Measurements from ENCODE around the gene HHAT.

HHAT gene

DNA sequence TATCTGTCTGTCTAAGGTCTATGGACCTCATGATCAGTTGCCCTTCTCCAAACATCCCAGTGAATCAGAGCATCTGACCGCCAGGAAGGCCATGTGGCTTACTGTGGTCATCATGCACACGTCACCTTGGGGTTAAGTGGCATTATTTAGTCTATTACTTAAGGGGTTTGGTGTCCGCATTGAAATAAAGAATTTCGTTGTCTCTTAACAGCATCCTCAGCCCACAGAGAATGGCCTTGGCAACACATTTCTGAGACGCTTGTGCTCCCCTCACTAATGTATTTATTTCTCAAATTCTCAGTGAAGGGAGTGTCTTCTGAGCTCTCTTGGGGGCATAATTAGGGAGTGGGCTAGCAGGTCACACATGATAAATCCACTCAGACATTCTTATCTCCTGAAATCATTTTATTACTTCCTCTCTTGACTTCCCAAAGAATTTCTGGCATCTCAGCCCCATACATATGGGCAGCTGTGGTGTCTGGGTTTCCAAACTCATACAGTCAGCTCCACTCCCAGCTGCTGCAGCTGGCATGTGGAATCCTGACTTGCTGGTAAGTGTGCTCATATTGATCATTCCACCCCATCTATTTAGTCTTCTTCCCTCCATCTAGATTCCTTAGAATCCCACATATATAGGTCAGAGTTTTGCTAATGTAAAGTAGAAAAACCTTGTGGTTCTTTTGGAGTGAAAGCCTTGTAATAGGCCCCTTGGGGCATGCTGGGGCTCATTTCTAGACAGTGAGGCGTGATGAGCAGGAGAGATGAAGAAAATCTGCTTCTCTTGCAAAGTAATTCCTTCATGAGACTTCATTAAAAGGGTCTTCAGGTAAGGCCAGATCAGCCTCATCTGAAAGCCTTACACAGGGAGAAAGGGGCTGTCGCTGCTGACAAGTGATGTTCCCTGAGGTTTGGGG lies 110.5 kb downstream of the HHAT start:
- no peaks in the 10 kb centered on the region for H3K79me2 ChIP-seq (ENCODE audit: insufficient read depth, low read length)
- TF ChIP-seq EZH2phosphoT487 (IDR thresholded peaks at IDR 0.05; ENCODE audit: borderline replicate concordance) = no peak
- TF ChIP-seq, protein P1, sequence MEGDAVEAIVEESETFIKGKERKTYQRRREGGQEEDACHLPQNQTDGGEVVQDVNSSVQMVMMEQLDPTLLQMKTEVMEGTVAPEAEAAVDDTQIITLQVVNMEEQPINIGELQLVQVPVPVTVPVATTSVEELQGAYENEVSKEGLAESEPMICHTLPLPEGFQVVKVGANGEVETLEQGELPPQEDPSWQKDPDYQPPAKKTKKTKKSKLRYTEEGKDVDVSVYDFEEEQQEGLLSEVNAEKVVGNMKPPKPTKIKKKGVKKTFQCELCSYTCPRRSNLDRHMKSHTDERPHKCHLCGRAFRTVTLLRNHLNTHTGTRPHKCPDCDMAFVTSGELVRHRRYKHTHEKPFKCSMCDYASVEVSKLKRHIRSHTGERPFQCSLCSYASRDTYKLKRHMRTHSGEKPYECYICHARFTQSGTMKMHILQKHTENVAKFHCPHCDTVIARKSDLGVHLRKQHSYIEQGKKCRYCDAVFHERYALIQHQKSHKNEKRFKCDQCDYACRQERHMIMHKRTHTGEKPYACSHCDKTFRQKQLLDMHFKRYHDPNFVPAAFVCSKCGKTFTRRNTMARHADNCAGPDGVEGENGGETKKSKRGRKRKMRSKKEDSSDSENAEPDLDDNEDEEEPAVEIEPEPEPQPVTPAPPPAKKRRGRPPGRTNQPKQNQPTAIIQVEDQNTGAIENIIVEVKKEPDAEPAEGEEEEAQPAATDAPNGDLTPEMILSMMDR (conservative IDR thresholded peaks at IDR 0.05; ENCODE audit: low read length) = no peak
- no peaks in the 10 kb centered on the region for H3K27me3 ChIP-seq (ENCODE audit: insufficient read depth, low read length, poor library complexity, severe bottlenecking)
- peak overlapping the region; percentile 7 for H3K4me2 ChIP-seq (ENCODE audit: low read depth, low read length, poor library complexity, severe bottlenecking)
- H2AFZ ChIP-seq (ENCODE audit: low read length) = no peak overlapping the region
- no peak overlapping the region for H3K9ac ChIP-seq (ENCODE audit: low read depth, low read length, poor library complexity, severe bottlenecking)
- no peaks in the 10 kb centered on the region for H3K9me2 ChIP-seq (replicated peaks; ENCODE audit: low read depth, low read length)
- no peak overlapping the region for H3K4me3 ChIP-seq (ENCODE audit: low read length, poor library complexity, severe bottlenecking)
- no peaks in the 10 kb centered on the region for H4K20me1 ChIP-seq (ENCODE audit: insufficient read depth, low read length, poor library complexity, severe bottlenecking)
- H3K9me3 ChIP-seq (ENCODE audit: insufficient read depth, low read depth, low read length) = no peaks in the 10 kb centered on the region
- H3F3A ChIP-seq (ENCODE audit: low read depth) = no peaks in the 10 kb centered on the region
- peaks cover 17% of the 10 kb centered on the region for H3K4me1 ChIP-seq (ENCODE audit: insufficient read depth, low read length, poor library complexity, severe bottlenecking)
- no peaks in the 10 kb centered on the region for H3K36me3 ChIP-seq (ENCODE audit: insufficient read depth, low read length)

- Histone ChIP-seq H3K9me3 (ENCODE audit: insufficient read depth, low read depth, low read length) (no peaks in the 10 kb centered on the region), H3K79me2 (ENCODE audit: insufficient read depth, low read length) (no peaks in the 10 kb centered on the region), H3K4me2 (ENCODE audit: low read depth, low read length, poor library complexity, severe bottlenecking) (no peak overlapping the region), H2AFZ (ENCODE audit: low read length) (no peak overlapping the region), H3K36me3 (ENCODE audit: insufficient read depth, low read length) (no peaks in the 10 kb centered on the region), H4K20me1 (ENCODE audit: insufficient read depth, low read length, poor library complexity, severe bottlenecking) (no peaks in the 10 kb centered on the region), H3K27me3 (ENCODE audit: insufficient read depth, low read length, poor library complexity, severe bottlenecking) (no peaks in the 10 kb centered on the region), H3K4me1 (ENCODE audit: insufficient read depth, low read length, poor library complexity, severe bottlenecking) (peaks cover 17% of the 10 kb centered on the region), H3K4me3 (ENCODE audit: low read length, poor library complexity, severe bottlenecking) (no peak overlapping the region), H3F3A (ENCODE audit: low read depth) (no peaks in the 10 kb centered on the region), H3K9me2 (replicated peaks; ENCODE audit: low read depth, low read length) (no peaks in the 10 kb centered on the region), H3K9ac (ENCODE audit: low read depth, low read length, poor library complexity, severe bottlenecking) (no peak overlapping the region)
- TF ChIP-seq, protein P1 (conservative IDR thresholded peaks at IDR 0.05; ENCODE audit: low read length) = no peak
- TF ChIP-seq EZH2phosphoT487 (IDR thresholded peaks at IDR 0.05; ENCODE audit: borderline replicate concordance) = no peak
These were observed 111.4 kb downstream of the HHAT start for GRCh38 chr1:210440081-210440480.

DNA sequence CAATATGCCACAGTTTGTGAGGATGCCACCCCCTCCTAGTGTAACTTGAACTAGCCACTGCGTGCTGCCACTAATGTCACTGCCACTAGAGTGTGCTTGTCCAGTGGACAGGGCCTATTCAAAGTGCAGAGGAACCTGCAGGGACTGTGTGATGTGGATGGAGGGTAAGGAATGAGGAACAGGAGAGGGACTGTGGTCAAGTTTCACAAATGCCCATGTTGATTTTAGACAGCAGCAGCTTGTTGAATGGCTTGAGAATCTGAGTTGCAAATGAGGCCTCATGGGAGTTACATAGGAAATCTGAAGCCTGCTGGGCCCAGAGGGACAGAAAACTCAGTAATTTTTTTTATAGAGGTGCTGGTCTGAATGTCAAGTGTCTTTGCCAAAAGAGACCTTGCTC lies 112.3 kb downstream of the HHAT start:
- Histone ChIP-seq H3K9ac (ENCODE audit: low read depth, low read length, poor library complexity, severe bottlenecking) (no peak overlapping the region), H3K9me3 (ENCODE audit: insufficient read depth, low read depth, low read length) (no peaks in the 10 kb centered on the region), H3K4me1 (ENCODE audit: insufficient read depth, low read length, poor library complexity, severe bottlenecking) (peaks cover 23% of the 10 kb centered on the region), H3F3A (ENCODE audit: low read depth) (no peaks in the 10 kb centered on the region), H3K9me2 (replicated peaks; ENCODE audit: low read depth, low read length) (no peaks in the 10 kb centered on the region), H3K27me3 (ENCODE audit: insufficient read depth, low read length, poor library complexity, severe bottlenecking) (no peaks in the 10 kb centered on the region), H3K36me3 (ENCODE audit: insufficient read depth, low read length) (no peaks in the 10 kb centered on the region), H3K4me3 (ENCODE audit: low read length, poor library complexity, severe bottlenecking) (no peak overlapping the region), H4K20me1 (ENCODE audit: insufficient read depth, low read length, poor library complexity, severe bottlenecking) (no peaks in the 10 kb centered on the region), H3K4me2 (ENCODE audit: low read depth, low read length, poor library complexity, severe bottlenecking) (no peak overlapping the region), H3K79me2 (ENCODE audit: insufficient read depth, low read length) (no peaks in the 10 kb centered on the region), H2AFZ (ENCODE audit: low read length) (no peak overlapping the region)
- TF ChIP-seq, protein P1 (conservative IDR thresholded peaks at IDR 0.05; ENCODE audit: low read length) = peak; percentile 28
- no peak for TF ChIP-seq EZH2phosphoT487 (IDR thresholded peaks at IDR 0.05; ENCODE audit: borderline replicate concordance)

Data from Loucy (cell line).